ENCODE data around the gene NOP16. TPM values are rescaled to one million over a fixed set of nuclear protein-coding genes. Genes with fewer than 3 reads are reported as not detected.
A peak's percentile ranks its signal among the peaks of the same experiment; 100 is the strongest.

Gene NOP16
- total and polyA plus RNA-seq, 8 donors, result 4.3 to 55.8 (median 30.9) TPM; not detected in 1

- H3K27me3 ChIP-seq, result no peaks in the 10 kb centered on the region
- no peak overlapping the region for H3K4me3 ChIP-seq
- H3K4me1 ChIP-seq, result peaks cover 3 to 74% (median 21%) of the 10 kb centered on the region in 4 donors
- intact Hi-C loops (cut with DNase I; ENCODE audit: low total_unique reads), result no loop called here
- WGBS, 5 donors, result 72 to 91% (median 88%) methylated on average over 9 of the region's 9 CpGs
- no peak for DNase-seq
- H3K9me3 ChIP-seq, result no peaks in the 10 kb centered on the region
- no peak for TF ChIP-seq POLR2AphosphoS5 (IDR thresholded peaks at IDR 0.05)
- no peak for TF ChIP-seq POLR2A (IDR thresholded peaks at IDR 0.05)
- no peak for TF ChIP-seq EP300 (IDR thresholded peaks at IDR 0.05)
- TF ChIP-seq, protein P1, sequence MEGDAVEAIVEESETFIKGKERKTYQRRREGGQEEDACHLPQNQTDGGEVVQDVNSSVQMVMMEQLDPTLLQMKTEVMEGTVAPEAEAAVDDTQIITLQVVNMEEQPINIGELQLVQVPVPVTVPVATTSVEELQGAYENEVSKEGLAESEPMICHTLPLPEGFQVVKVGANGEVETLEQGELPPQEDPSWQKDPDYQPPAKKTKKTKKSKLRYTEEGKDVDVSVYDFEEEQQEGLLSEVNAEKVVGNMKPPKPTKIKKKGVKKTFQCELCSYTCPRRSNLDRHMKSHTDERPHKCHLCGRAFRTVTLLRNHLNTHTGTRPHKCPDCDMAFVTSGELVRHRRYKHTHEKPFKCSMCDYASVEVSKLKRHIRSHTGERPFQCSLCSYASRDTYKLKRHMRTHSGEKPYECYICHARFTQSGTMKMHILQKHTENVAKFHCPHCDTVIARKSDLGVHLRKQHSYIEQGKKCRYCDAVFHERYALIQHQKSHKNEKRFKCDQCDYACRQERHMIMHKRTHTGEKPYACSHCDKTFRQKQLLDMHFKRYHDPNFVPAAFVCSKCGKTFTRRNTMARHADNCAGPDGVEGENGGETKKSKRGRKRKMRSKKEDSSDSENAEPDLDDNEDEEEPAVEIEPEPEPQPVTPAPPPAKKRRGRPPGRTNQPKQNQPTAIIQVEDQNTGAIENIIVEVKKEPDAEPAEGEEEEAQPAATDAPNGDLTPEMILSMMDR (IDR thresholded peaks at IDR 0.05), result no peak
- H3K27ac ChIP-seq, result no peak overlapping the region
- H3K36me3 ChIP-seq, result peaks cover 11 to 81% (median 66%) of the 10 kb centered on the region in 4 donors
Observed at GRCh38 chr5:176406436-176407052, 18.1 kb upstream of the NOP16 start.

DNA sequence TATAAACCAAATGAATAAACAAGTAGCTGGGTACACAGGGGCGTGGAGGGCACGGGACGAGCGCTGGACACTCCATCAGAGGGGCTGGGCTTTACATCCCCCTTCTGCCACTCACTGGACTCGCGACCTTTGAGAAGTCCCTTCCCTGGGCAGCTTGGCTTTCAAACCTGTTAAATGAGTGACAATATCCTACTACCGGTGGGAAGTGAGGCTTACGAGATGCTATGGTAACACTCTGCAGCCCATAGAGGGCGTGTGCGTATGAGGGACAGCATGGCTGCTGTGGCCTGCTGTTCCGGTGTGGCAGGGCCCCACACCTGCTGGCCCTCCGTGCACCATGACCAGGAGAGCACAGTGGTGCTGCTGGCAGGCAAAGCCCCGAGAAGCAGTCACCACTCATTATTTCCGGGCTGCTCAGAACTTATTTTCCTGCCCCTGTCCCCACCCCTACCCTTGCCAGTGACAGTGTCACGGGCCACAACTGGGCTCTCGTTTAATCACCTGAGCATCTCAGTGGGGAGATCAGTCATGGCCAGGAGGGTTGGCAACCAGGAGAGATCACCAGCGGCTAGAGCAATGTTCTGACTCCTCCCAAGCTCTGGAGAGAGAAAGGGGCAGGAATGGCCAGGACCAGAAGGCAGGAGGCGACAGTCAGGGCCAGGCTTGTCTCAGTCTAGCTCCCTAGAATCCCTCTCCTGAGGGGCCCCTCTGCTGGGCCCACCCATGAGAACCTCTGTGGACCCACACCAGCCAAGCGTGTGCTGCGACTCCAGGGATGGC is 17.4 kb upstream of the NOP16 start:
- Histone ChIP-seq H3K4me3 (no peak overlapping the region), H3K27ac (peak overlapping the region in 1 of 5 donors; percentile 73), H3K27me3 (no peaks in the 10 kb centered on the region), H3K36me3 (peaks cover 11 to 81% (median 70%) of the 10 kb centered on the region in 4 donors), H3K4me1 (peaks cover 0 to 74% (median 22%) of the 10 kb centered on the region in 4 donors), H3K9me3 (no peaks in the 10 kb centered on the region)
- intact Hi-C loops (cut with DNase I; ENCODE audit: low total_unique reads), result no loop called here
- 79 to 90% (median 80%) methylated on average over 18 to 20 of the region's 20 CpGs for WGBS, 5 donors
- TF ChIP-seq POLR2A (IDR thresholded peaks at IDR 0.05), result no peak
- TF ChIP-seq, protein P1 (IDR thresholded peaks at IDR 0.05), result no peak
- no peak for TF ChIP-seq EP300 (IDR thresholded peaks at IDR 0.05)
- no peak for TF ChIP-seq POLR2AphosphoS5 (IDR thresholded peaks at IDR 0.05)
- peak in 1 of 2 donors; percentile 49 for DNase-seq

GRCh38 chr5:176401281-176402205 is 13.1 kb upstream of the NOP16 start:
- TF ChIP-seq POLR2A (IDR thresholded peaks at IDR 0.05), result no peak
- TF ChIP-seq EP300 (IDR thresholded peaks at IDR 0.05), result no peak
- TF ChIP-seq POLR2AphosphoS5 (IDR thresholded peaks at IDR 0.05), result no peak
- TF ChIP-seq, protein P1 (IDR thresholded peaks at IDR 0.05), result no peak
- H3K27ac ChIP-seq, result peak overlapping the region in 2 of 5 donors; percentile 29 to 73
- H3K9me3 ChIP-seq, result no peaks in the 10 kb centered on the region
- H3K4me3 ChIP-seq, result no peak overlapping the region
- peaks cover 0 to 58% (median 27%) of the 10 kb centered on the region in 4 donors for H3K4me1 ChIP-seq
- intact Hi-C loops (cut with DNase I; ENCODE audit: low total_unique reads), result no loop called here
- no peaks in the 10 kb centered on the region for H3K27me3 ChIP-seq
- DNase-seq, result no peak
- 86 to 89% (median 88%) methylated on average over 22 of the region's 22 CpGs for WGBS, 5 donors
- H3K36me3 ChIP-seq, result peaks cover 21 to 73% (median 53%) of the 10 kb centered on the region in 4 donors
